ENCODE data around the gene CCDC120.

The CCDC120 gene

DNA sequence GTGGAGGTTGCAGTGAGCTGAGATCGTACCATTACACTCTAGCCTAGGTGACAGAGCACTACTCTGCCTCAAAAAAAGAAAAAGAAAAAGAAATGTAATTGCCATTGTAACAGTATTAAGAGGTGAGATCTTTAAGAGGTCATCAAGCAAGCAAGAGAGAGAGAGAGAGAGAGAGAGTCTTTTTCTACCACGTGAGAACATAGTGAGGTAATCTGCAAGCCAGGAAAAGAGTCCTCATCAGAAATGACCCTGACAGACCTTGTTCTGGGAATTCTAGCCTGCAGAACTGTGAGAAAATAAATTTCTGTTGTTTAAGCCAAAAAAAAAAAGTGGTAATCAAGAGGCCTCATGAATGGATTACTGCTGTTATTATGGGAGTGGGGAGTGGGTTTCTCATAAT, 49.8 kb downstream of the CCDC120 start:
- TF ChIP-seq, protein P1, sequence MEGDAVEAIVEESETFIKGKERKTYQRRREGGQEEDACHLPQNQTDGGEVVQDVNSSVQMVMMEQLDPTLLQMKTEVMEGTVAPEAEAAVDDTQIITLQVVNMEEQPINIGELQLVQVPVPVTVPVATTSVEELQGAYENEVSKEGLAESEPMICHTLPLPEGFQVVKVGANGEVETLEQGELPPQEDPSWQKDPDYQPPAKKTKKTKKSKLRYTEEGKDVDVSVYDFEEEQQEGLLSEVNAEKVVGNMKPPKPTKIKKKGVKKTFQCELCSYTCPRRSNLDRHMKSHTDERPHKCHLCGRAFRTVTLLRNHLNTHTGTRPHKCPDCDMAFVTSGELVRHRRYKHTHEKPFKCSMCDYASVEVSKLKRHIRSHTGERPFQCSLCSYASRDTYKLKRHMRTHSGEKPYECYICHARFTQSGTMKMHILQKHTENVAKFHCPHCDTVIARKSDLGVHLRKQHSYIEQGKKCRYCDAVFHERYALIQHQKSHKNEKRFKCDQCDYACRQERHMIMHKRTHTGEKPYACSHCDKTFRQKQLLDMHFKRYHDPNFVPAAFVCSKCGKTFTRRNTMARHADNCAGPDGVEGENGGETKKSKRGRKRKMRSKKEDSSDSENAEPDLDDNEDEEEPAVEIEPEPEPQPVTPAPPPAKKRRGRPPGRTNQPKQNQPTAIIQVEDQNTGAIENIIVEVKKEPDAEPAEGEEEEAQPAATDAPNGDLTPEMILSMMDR (IDR thresholded peaks at IDR 0.05; ENCODE audit: extremely low read depth, insufficient read depth, missing control alignments): no peak
- DNase-seq (ENCODE audit: low spot score): no peak
- in situ Hi-C loops (cut with MboI; ENCODE audit: low pct_unique_long_range_greater_than_20kb, low sequenced_read_pairs, unreplicated experiment): no loop called here

DNA sequence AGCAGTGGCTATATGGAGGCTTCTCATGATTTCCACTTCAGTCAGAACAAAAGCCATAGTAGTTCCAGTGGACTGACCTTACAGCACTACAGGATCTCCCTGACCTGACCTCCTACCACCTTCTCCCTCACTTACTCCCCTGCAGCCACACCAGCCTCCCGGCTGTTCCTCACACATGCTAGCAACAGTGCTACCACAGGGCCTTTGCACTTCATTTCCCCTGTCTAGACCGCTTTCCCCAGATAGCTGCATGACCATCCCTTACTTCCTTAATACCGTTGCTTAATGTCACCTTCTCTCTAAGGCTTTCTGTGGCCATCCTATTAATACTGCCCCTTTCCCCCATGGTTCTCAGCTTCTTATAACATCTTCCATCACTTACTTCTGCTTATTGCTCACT, 51.6 kb downstream of the CCDC120 start:
- TF ChIP-seq, protein P1 (IDR thresholded peaks at IDR 0.05; ENCODE audit: extremely low read depth, insufficient read depth, missing control alignments): no peak
- in situ Hi-C loops (cut with MboI; ENCODE audit: low pct_unique_long_range_greater_than_20kb, low sequenced_read_pairs, unreplicated experiment): no loop called here

DNA sequence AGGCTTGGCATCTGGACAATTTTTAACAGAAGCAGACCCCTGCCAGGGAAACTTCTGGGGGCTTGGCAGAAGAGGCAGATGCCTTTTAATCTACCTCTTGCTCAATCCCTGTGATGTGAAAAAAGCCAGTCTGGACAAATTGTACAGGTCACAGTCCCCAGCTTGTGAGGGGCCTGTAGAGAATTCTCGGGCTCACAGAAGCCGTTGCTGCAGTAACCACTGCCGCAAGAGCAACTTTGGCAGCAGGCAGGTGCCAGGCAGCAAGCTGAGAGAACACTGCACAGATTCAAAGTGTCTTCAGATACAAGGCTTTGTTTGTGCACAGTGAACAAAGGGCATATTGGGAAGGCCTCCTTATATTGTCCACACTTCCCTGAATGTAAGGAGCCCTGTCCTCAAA, 53.0 kb downstream of the CCDC120 start:
- no peak for DNase-seq (ENCODE audit: low spot score)
- in situ Hi-C loops (cut with MboI; ENCODE audit: low pct_unique_long_range_greater_than_20kb, low sequenced_read_pairs, unreplicated experiment): no loop called here
- TF ChIP-seq, protein P1 (IDR thresholded peaks at IDR 0.05; ENCODE audit: extremely low read depth, insufficient read depth, missing control alignments): no peak

More for the DNA sequence above, 51.6 kb downstream of the CCDC120 start:
- DNase-seq (ENCODE audit: low spot score): no peak

DNA sequence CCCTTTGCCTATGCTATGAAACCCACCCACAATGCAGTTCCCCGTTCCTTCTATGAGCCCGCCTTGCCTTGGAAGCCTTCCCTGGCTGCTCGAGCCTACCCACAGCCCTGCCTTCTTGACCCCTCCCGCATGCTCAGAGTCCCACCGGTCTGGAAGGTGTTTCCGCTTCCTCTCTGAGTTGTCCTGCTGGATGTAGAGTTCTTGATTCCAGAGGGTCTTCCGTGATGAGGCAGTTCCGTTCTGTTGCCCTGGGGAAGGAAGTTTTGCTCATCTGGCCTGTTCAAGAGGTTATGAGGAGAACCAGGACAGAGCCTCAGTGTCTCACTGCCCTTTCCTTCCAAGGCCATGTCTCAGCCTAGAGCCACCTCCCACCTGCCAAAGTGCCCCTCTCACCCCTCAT, 57.3 kb downstream of the CCDC120 start:
- DNase-seq (ENCODE audit: low spot score): no peak
- in situ Hi-C loops (cut with MboI; ENCODE audit: low pct_unique_long_range_greater_than_20kb, low sequenced_read_pairs, unreplicated experiment): no loop called here
- TF ChIP-seq, protein P1 (IDR thresholded peaks at IDR 0.05; ENCODE audit: extremely low read depth, insufficient read depth, missing control alignments): no peak

DNA sequence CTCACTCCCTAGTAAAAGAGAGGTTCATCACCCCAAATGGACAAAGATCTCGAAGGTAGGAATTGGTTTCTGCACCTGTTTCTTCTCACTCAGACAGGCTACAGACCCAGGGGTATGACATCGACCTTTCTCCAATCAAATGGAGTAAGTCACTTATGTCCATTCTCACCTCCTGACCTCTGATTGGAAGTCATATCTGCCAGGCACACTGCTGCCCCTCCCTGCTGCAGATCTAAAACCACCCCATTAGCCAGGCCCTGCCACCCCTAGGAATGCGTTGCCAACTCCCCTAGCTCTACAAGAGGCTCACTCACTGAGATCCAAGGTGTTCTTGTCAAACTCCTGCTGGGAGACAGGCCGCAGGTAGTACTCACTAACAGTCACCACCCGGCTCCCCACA, 57.9 kb downstream of the CCDC120 start:
- in situ Hi-C loops (cut with MboI; ENCODE audit: low pct_unique_long_range_greater_than_20kb, low sequenced_read_pairs, unreplicated experiment): no loop called here
- TF ChIP-seq, protein P1 (IDR thresholded peaks at IDR 0.05; ENCODE audit: extremely low read depth, insufficient read depth, missing control alignments): no peak
- DNase-seq (ENCODE audit: low spot score): no peak

DNA sequence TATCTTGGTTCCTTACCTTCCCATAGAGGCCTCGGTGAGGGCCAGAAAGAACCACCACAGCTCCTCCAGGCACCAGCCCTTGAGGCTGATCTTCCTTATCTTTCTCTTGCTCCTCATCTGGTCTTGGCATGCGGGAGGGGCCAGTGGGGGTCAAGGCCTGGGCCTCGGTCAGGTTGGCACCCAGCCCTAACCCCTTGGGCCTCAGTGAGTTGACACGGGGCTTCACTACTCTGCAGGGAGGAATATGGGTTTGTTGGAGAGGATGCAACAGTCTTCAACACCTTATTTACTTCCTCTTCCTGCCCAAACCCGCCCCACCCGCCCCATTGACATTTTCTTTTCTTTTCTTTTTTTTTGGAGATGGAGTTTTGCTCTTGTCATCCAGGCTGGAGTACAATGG, 58.8 kb downstream of the CCDC120 start:
- DNase-seq (ENCODE audit: low spot score): no peak
- TF ChIP-seq, protein P1 (IDR thresholded peaks at IDR 0.05; ENCODE audit: extremely low read depth, insufficient read depth, missing control alignments): no peak
- in situ Hi-C loops (cut with MboI; ENCODE audit: low pct_unique_long_range_greater_than_20kb, low sequenced_read_pairs, unreplicated experiment): no loop called here
